Fibroblast of lung (primary cell): Measurements from ENCODE around the gene STRADB.

Experiments used
- CTCF ChIP-seq, 2 donors: IDR thresholded peaks in 1 of 2; conservative IDR thresholded peaks in 1 of 2; 1 replicate in 1 of 2; 2 replicates in 1 of 2; pipeline ENCODE4 v1.5.1; 2011 to 2012; ENCODE audit warnings: low read length in 2 of 2, control low read depth in 1 of 2, inconsistent platforms in 1 of 2, low read depth in 1 of 2, mild to moderate bottlenecking in 1 of 2
- EZH2 ChIP-seq: IDR thresholded peaks from 2 replicates; pipeline ENCODE4 v1.5.1; 2012; ENCODE audit warnings: low read length, control low read depth, mild to moderate bottlenecking; ENCODE audit errors: missing control alignments

DNA sequence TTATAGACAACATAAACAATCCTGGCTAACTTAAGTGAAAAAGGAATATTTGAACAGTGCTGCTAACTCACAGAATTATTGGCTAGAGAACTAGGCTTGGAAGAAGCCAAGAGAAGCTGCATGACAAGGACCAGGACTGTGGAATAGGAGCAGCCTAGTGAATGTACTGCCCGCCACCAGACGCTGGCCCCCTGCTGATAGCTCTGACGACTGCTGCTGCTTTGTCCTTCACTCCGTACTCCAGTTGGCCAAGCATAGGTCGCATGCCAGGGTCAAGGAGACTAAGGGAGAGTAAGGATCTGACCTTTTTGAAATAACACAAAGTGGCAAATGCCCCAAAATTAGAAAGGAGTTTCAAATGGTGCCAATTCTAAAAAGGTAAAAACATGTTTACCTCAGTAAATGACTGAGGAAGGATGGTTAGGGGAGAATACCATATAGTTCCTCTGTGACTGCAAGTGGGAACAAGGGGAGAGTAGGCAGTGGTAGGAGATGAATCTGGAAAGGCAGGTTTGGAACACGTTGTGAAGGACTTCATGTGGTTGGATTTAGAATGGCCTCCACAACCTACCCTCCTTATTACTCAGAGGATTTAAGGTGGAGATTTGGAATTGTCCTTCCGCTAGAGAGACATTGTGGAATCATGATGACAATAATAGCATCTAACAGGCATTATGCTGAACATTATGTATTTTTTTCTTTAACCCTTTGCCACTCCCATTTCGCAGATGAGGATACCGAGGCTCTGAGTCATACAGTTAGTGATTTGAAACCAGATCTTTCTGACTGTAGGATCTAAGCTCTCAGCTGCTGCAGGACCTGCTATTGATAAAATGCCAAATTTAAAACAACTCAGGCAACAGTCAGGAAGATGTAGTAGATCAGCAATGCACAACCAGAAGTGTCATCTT, 19.5 kb downstream of the STRADB start:
- TF ChIP-seq CTCF (conservative IDR thresholded peaks at IDR 0.05 in 1 of 2, IDR thresholded peaks at IDR 0.05 in 1 of 2; ENCODE audit: low read depth in 1 of 2, low read length in 2 of 2): no peak
- TF ChIP-seq EZH2: no peak
